K562 (cell line): ENCODE measurements around the gene SV2A. TPM values are rescaled to one million over a fixed set of nuclear protein-coding genes. Genes with fewer than 3 reads are reported as not detected.

Experiments
- CBFB ChIP-seq: sonication (generic); formaldehyde crosslinking; IDR thresholded peaks from 2 replicates; pipeline ENCODE4 v1.4.0; 2020; ENCODE audit warnings: mild to moderate bottlenecking, missing genetic modification reagents
- CBX2 ChIP-seq: fragments of 200-600 bp; sonication (generic); IDR thresholded peaks from one replicate; pipeline ENCODE4 v1.6.1; 2012; ENCODE audit warnings: mild to moderate bottlenecking, low read length, inconsistent platforms; ENCODE audit not compliant: insufficient read depth, poor library complexity, severe bottlenecking
- CREB1 ChIP-seq, 2 experiments: sonication (generic) in 1 of 2; formaldehyde crosslinking in 1 of 2; IDR thresholded peaks; 2 replicates each; pipeline versions ENCODE4 v1.6.1 to v1.8.0; 2012 to 2022; ENCODE audit warnings: inconsistent platforms in 1 of 2, mild to moderate bottlenecking in 1 of 2, missing genetic modification reagents in 1 of 2, moderate library complexity in 1 of 2
- GABPB1 ChIP-seq: sonication (generic); formaldehyde crosslinking; IDR thresholded peaks from 2 replicates; pipeline ENCODE4 v1.8.0; 2022; ENCODE audit warnings: mild to moderate bottlenecking, missing genetic modification reagents
- GTF2A2 ChIP-seq: IDR thresholded peaks from 2 replicates; pipeline ENCODE4 v1.6.1; 2016; ENCODE audit warnings: mild to moderate bottlenecking, missing genetic modification characterization, missing compliant biosample characterization
- HNRNPLL ChIP-seq: fragments of 200-400 bp; formaldehyde crosslinking; IDR thresholded peaks from 2 replicates; pipeline ENCODE4 v1.6.1; 2017; ENCODE audit warnings: low read length, low read depth, mild to moderate bottlenecking; ENCODE audit not compliant: poor library complexity, severe bottlenecking
- HOMEZ ChIP-seq: fragments of 250-450 bp; sonication (Bioruptor Pico); IDR thresholded peaks from 2 replicates; pipeline ENCODE4 v1.4.0; 2020; ENCODE audit warnings: mild to moderate bottlenecking, moderate library complexity
- LCOR ChIP-seq: sonication (generic); formaldehyde crosslinking; IDR thresholded peaks from 2 replicates; pipeline ENCODE4 v1.8.0; 2022; ENCODE audit warnings: mild to moderate bottlenecking, missing genetic modification reagents
- NFIX ChIP-seq: fragments of 250-450 bp; sonication (Bioruptor Pico); IDR thresholded peaks from 2 replicates; pipeline ENCODE4 v1.4.0; 2020; ENCODE audit warnings: low read depth, mild to moderate bottlenecking, moderate library complexity
- PBX2 ChIP-seq, 2 experiments: IDR thresholded peaks in 1 of 2; conservative IDR thresholded peaks in 1 of 2; 2 replicates each; pipeline ENCODE4 v1.6.1; 2016; ENCODE audit warnings: low read depth in 2 of 2, mild to moderate bottlenecking in 1 of 2, missing compliant biosample characterization in 1 of 2, missing genetic modification characterization in 1 of 2, moderate library complexity in 1 of 2
- PHB ChIP-seq: fragments of 250-450 bp; sonication (Bioruptor Pico); IDR thresholded peaks from 2 replicates; pipeline ENCODE4 v1.5.0; 2021
- PHF8 ChIP-seq: fragments of 200-600 bp; sonication (generic); IDR thresholded peaks from 2 replicates; pipeline ENCODE4 v1.6.1; 2012; ENCODE audit warnings: mixed run types, mild to moderate bottlenecking, inconsistent platforms, low read length, moderate library complexity, borderline replicate concordance
- TAF7 ChIP-seq: fragments of 450-650 bp; IDR thresholded peaks from 2 replicates; pipeline ENCODE4 v1.6.1; 2016; ENCODE audit warnings: missing genetic modification characterization, missing compliant biosample characterization
- ZNF124 ChIP-seq: sonication (generic); formaldehyde crosslinking; IDR thresholded peaks from 2 replicates; pipeline ENCODE4 v1.8.1; 2022; ENCODE audit warnings: missing genetic modification reagents
- polyA plus RNA-seq, 8 experiments: library from polyadenylated mRNA; depleted of rRNA in 4 of 8; stranded (reverse) in 5 of 8; unstranded in 3 of 8; fragments of >200 nt; fragmentation: Nextera tagmentation in 2 of 8; fragmentation: Illumina TruSeq in 1 of 8; extraction: Ambion mirVana in 2 of 8; extraction: Trizol in 1 of 8; gene quantifications; 2 replicates each; pipeline versions ENCODE4 v1.2.1 to v1.2.3, GENCODE V29; 2011 to 2014; ENCODE audit warnings: inconsistent platforms in 1 of 8, missing spikeins in 1 of 8
- total RNA-seq, 7 experiments: library from RNA; depleted of rRNA in 6 of 7; stranded (reverse); fragments of >200 nt in 6 of 7; fragmentation: Illumina TruSeq in 2 of 7; extraction: Trizol in 2 of 7; gene quantifications; 2 replicates each; pipeline versions ENCODE4 v1.2.1 to v1.2.3, GENCODE V29; 2011 to 2021; ENCODE audit warnings: low replicate concordance in 1 of 7
- TF ChIP-seq, protein P1 (sequence below): fragments of 200-800 bp; sonication (Bioruptor generic); IDR thresholded peaks from 2 replicates; pipeline ENCODE4 v1.6.1; 2017; ENCODE audit warnings: missing genetic modification characterization, missing compliant biosample characterization
- TF ChIP-seq, protein P2 (sequence below): fragments of 450-650 bp; IDR thresholded peaks from 2 replicates; pipeline ENCODE4 v1.6.1; 2014; ENCODE audit warnings: low read depth, mild to moderate bottlenecking, moderate library complexity, borderline replicate concordance
- TF ChIP-seq, protein P3 (sequence below): fragments of 450-650 bp; IDR thresholded peaks from 2 replicates; pipeline ENCODE4 v1.6.1; 2016

SV2A gene
- total and polyA plus RNA-seq, 9 of the 15 experiments (the other 6 are each of a cell fraction or from before 2014, with no cell fraction given): 0.07 to 0.22 (median 0.11) TPM; not detected in 1

DNA sequence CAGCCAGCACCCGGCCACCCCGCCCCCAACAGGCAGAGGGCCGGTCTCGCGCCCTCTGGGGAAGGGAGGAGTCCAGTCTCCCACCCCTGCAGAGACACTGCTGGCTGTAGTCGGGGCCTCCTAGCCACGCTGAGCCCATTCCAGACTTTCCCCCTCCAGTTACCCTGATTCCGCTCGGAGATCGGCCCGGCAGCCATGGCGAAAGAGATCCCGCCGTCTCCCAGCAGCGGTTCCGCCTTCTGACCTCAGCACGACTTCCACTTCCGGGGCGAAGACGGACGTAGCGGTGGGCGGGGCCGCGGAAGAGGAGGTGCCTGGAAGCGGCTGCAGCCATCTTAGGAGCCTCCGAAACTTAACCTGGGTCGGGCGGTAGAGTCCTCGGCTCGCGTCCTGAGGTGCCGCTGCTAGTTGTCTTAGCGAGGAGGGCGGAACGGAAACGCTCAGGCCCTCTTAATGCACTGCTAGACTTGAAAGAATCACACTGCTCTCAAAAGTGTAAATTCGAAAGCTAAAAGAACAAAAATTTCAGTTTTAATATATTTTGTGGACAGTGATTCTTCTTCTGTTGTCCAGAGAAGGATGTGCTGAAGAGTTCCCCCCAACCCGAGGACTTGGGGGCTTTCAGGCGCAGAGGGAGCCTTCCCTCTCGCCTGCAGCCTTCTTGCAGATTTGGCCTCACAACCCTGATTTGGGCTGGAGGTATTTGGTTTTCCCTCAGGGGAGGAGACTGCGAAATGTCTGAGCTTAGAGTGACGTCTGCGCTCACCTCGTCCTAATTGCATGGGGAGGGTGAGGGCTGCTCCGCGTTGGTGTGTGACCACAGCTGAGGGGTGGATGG is 10.1 kb upstream of the SV2A start, which contains the start of gene SF3B4 (continued):
- no peak for TF ChIP-seq NFIX (CRISPR knock-in tag)
- TF ChIP-seq PHF8: peak; percentile 90; the same call in 1 of the 2 replicates
- TF ChIP-seq CREB1 (IDR thresholded peaks at IDR 0.05): peak; percentile 75
- TF ChIP-seq CREB1 (CRISPR knock-in tag; IDR thresholded peaks at IDR 0.05): peak; percentile 73
- TF ChIP-seq, protein P1, sequence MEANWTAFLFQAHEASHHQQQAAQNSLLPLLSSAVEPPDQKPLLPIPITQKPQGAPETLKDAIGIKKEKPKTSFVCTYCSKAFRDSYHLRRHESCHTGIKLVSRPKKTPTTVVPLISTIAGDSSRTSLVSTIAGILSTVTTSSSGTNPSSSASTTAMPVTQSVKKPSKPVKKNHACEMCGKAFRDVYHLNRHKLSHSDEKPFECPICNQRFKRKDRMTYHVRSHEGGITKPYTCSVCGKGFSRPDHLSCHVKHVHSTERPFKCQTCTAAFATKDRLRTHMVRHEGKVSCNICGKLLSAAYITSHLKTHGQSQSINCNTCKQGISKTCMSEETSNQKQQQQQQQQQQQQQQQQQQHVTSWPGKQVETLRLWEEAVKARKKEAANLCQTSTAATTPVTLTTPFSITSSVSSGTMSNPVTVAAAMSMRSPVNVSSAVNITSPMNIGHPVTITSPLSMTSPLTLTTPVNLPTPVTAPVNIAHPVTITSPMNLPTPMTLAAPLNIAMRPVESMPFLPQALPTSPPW (CRISPR knock-in tag): peak; percentile 35
- TF ChIP-seq TAF7 (tag): peak; percentile 33
- TF ChIP-seq, protein P2, sequence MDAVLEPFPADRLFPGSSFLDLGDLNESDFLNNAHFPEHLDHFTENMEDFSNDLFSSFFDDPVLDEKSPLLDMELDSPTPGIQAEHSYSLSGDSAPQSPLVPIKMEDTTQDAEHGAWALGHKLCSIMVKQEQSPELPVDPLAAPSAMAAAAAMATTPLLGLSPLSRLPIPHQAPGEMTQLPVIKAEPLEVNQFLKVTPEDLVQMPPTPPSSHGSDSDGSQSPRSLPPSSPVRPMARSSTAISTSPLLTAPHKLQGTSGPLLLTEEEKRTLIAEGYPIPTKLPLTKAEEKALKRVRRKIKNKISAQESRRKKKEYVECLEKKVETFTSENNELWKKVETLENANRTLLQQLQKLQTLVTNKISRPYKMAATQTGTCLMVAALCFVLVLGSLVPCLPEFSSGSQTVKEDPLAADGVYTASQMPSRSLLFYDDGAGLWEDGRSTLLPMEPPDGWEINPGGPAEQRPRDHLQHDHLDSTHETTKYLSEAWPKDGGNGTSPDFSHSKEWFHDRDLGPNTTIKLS: peak; percentile 46; the same call in 1 of the 2 replicates
- 0 out of 2 replicates have a peak, but pooled peaks have one; percentile 37 for TF ChIP-seq LCOR
- TF ChIP-seq GTF2A2 (tag): no peak
- TF ChIP-seq GABPB1 (CRISPR knock-in tag): peak; percentile 99
- TF ChIP-seq ZNF124 (CRISPR knock-in tag): no peak
- no peak for TF ChIP-seq HOMEZ
- peak; percentile 35 for TF ChIP-seq HNRNPLL
- no peak for TF ChIP-seq CBX2
- TF ChIP-seq, protein P3, sequence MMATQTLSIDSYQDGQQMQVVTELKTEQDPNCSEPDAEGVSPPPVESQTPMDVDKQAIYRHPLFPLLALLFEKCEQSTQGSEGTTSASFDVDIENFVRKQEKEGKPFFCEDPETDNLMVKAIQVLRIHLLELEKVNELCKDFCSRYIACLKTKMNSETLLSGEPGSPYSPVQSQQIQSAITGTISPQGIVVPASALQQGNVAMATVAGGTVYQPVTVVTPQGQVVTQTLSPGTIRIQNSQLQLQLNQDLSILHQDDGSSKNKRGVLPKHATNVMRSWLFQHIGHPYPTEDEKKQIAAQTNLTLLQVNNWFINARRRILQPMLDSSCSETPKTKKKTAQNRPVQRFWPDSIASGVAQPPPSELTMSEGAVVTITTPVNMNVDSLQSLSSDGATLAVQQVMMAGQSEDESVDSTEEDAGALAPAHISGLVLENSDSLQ: peak; percentile 78
- no peak for TF ChIP-seq PHB (CRISPR knock-in tag)
- TF ChIP-seq CBFB (CRISPR knock-in tag): no peak
- TF ChIP-seq PBX2 (CRISPR knock-in tag; IDR thresholded peaks at IDR 0.05; ENCODE audit: low read depth): no peak
- TF ChIP-seq PBX2 (tag; conservative IDR thresholded peaks at IDR 0.05; ENCODE audit: low read depth): peak; percentile 12; the same call in 1 of the 2 replicates
